Raji (cell line): Measurements from ENCODE around the gene NCF4.

Experiments used
- POLR2A ChIP-seq: IDR thresholded peaks from 2 replicates; pipeline ENCODE4 v1.6.1; 2011; ENCODE audit warnings: low read depth, low read length, control low read depth; ENCODE audit not compliant: insufficient read depth

The NCF4 gene

DNA sequence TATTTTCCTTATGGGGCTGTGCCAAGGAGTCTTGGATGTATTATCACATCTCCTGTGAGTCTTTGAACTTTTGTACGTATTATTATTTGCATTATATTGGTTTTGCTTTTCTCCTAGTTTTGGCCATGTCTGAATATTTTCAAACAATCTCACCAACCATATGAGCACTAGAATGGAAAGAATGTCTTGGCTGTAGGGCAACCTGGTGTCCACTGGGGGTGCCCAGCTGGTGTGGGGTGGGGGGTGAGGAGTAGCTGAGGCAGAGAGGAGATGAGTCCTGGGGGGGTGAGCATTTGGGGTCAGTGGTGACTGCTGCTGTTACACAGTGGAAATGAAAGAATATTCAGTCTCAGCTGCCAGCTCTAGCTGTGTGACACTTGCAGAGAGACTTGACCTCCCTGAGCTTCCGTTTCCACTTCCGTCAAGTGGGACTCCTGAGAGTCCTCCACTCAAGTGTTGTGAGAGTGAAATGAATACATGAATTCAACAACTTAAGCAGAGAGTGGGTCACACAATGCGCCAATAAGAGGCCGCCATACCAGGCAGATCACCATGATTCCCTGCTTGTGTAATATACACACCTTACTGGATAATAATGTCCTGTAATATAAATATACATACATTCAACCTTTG lies 31.3 kb upstream of the NCF4 start:
- TF ChIP-seq POLR2A: no peak

DNA sequence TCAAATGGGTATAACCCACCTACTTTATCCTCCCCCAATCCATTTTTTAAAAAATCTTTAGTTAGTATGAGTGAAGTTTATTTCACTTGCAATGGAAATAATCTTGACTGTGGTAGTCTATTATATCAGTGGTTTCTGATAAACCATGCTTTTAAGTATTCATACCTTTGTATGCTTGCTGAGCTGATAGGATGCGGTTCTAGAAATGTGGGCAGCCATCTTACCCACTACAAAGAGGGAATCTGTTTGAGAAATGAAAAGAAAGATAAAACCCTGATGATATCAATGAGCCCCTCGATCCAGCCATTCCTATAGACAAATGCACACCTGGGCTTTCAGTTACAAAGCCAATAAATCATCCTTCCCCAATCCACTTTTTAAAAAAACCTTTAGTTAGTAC lies 30.2 kb upstream of the NCF4 start:
- no peak for TF ChIP-seq POLR2A

DNA sequence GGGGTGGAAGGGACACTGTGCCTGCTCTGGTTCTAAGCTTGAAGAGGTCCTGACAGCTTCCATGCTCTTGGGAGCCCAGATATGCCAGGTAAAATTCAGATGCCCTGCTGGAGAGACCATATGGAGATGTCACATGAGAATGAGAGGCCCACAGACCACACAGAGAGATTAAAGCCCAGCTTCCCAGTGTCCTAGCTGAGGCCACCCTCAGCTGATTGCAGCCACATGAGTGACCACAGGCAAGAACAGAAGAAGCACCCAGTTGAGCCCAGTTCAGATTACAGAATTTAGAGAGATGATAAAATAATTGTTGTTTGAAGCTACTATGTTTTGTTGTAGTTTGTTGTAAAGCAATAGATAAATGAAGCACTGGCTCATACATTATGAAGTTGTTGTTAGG lies 29.6 kb upstream of the NCF4 start:
- TF ChIP-seq POLR2A: no peak

DNA sequence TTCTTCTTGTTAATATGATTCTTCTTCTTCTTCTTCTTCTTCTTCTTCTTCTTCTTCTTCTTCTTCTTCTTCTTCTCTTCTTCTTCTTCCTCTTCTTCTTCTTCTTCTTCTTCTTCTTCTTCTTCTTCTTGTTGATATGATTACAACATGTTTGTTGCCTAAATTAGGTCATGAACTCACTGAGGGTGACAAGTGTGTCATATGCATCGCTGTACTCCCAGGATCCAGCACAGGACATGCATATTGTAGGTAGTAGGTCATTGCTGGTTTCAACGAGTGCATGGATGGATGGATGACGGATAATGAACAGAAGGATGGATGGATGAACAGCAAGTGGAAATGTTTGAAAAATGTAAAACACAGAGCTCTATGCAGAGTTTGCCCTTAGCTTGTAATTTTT lies 29.1 kb upstream of the NCF4 start:
- TF ChIP-seq POLR2A: no peak

DNA sequence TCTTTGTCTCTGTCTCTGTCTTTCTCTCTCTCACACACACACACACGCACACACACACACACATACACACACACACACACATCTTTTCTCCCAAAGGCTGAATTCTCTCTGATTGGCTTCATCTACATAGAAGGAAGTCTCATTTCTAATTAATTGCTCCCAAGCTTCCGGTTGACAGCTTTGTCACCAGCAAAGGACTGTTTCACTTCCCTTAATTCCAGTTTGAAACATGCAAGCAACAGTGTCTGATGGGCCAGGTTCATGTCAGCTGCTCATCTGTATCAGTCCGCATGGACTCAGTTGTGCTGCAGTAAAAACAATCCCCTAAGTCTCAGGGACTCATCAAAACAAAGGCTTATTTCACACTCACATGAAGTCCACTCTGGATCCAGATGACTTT lies 27.7 kb upstream of the NCF4 start:
- TF ChIP-seq POLR2A: no peak

DNA sequence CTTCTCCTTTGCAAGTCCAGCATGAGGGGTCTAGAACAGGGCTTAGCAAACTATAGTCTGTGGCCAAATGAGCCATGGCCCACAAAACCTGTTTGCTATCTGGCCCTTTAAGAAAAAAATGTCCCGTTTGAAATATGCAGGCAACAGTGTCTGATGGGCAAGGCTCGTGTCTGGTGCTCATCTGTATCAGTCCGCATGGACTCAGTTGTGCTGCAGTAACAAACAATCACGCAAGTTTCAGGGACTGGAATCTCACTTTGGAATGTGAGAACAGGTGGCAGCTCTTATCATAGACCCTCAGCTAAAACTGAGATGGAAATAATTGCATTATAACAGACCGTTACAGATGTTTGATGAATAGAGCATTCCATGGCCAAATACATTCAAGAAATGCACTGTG lies 24.9 kb upstream of the NCF4 start:
- no peak for TF ChIP-seq POLR2A

DNA sequence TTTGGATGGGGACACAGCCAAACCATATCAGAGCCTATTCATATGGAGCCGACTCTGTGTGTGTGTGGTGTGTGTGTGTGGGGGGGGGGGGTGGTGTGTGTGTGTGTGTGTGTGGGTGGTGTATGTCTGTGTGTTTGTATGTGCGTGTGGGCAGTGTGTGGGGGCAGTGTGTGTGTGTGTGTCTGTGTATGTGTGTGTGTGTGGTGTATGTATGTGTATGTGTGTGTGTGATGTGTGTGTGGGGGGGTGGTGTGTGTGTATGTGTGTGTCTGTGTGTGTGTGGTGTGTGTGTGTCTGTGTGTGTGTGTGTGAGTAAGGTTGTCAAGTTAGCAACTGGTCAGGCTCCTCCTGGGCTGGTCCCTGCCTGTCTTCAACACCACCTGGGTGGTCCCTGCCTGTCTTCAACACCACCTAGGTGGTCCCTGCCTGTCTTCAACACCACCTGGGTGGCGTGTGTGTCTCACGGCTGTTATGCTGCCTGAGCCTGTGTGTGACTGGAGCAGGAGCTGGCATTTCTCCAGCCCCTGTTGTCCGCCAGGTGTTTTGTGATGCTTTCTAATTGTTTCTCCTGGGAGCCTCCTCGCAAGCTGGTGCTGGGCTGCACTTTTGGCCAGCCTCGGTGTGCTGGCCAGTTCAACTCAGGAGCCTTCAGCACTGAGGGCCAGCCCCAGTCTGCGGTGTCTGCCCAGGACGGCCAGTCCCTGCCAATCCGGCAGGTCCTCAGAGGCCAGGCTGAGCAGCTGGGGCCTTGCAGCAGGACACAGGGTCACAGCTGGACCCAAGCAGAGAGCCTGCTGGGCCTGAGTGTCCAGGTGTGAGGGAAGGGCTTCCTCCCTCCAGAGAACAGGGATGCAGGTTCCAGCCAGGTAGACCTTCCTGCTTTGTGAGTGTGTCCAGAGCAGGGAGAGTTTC lies 22.4 kb upstream of the NCF4 start:
- no peak for TF ChIP-seq POLR2A

DNA sequence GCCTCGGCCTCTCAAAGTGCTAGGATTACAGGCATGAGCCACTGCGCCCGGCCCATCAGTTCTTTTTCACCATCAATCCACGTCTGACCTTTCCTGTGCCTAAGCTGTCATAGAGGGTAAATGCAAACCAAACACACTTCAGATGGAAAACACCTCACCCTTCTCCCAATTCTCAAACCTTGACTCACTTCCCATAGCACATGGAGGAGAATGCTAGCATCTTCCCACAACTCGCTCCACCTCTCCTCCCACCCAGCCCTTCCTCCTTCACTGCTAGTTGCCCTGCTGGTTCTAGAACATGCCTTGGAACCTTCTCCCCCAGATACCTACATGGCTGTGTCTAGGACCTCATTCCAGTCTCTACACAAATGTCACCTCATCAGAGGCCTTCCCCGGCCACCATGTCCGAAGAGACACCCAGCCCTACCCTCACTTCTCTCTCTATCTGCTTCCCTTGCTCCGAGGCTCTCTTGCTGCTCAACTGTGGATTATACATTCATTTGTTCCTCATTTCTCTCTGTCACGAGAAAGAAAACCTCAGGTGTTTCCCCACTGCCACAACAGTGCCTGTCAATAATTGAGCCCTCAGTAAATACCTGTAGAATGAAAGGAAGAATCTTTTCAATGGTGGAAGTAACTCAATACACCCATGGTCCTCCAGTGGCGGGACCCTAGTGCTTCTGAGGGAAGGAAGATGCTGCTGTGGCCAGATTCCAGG lies 21.3 kb upstream of the NCF4 start:
- no peak for TF ChIP-seq POLR2A

DNA sequence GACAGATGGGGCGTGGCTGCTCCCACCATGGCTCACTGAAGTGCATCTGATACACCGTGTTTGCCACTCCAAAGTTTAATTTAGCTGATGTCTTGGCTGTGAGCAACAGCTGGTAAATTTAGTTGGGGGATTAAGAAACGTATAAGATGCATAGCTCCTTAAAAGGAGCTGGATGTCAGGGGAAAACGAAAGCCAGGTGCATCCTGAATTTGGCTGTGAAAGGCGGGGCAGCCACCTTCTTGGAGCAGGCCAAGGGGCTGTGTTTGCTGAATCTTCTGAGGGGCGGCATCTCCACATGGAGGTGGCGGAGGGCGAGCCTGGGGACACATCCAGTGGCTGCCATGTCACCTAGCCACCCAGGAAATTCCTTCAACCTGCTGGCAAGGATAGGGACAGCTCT lies 20.7 kb upstream of the NCF4 start:
- TF ChIP-seq POLR2A: no peak

DNA sequence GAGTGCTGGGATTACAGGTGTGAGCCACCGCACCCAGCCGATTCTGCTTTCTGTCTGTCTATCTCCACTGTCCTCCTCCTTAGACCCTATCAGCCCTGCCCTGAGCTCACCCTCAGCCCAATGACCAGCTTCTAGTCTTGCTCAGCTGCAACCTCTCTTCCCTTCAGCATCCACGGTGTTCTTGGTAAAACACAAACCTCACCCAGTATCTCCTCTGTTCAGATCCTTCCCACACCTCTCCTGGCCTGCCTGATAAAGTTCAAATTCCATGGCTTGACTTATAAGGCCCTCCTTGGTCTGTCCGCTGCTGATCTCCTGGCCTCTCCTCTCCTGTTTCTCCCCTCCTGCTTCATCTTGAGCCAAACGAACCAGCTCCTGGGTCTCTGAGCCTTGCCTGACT lies 14.5 kb upstream of the NCF4 start:
- no peak for TF ChIP-seq POLR2A

DNA sequence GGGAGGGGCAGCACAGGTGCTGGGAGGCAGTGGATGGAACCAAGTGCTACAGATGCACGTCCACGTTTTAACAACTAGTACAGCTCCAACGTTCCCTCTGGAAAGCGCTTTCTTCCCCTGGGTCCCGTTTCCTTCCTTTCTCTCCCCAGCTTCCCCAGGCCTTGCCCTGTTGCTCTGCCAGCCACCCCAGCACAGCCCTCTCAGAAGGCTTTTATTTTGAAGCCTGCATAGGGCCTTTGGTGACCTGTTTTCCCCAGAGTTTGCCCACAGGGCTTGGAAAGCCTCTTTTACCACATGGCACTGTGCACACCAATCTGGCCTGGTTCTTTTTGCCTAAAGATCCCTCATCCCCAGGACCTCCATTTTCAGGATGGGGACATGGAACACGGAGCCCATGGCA lies 13.9 kb upstream of the NCF4 start:
- TF ChIP-seq POLR2A: no peak

DNA sequence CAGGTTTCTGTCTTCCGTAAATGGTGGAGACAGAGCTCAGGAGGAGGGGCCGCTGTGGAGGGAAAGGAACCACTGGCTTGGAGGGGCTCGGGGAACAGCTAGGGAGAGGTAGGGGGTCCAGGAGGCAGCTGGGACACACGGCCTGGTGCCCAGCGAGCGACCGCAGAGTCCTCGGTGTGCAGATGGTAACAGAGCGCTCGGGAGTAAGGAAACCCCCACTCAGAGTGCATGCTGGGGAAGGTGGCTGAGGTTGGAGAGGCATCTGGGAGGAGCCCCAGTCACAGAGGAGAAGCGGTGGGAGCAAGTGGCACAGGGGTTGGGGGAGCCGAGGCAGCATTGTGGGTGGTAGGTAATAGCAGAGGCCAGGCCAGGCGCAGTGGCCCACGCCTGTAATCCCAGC lies 10.8 kb upstream of the NCF4 start:
- no peak for TF ChIP-seq POLR2A

DNA sequence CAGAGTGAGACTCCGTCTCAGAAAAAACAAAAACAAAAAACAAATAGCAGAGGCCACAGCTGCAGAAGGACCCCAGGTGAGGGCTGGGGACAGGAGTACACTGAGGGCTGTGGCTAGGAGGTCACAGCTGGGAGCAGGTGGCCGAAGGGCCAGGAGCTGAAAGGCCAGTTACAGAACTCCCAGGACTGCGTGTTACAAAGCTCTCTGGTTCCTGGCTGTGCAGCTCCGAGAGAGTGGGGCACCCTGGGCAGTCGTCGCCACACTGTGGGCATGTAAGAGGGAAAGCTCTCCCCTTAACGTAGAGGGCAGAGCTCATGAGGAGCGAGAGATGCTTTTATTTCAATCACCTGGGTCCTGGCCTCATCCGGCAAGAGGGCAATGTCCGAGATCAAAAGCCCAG lies 10.1 kb upstream of the NCF4 start:
- TF ChIP-seq POLR2A: no peak

DNA sequence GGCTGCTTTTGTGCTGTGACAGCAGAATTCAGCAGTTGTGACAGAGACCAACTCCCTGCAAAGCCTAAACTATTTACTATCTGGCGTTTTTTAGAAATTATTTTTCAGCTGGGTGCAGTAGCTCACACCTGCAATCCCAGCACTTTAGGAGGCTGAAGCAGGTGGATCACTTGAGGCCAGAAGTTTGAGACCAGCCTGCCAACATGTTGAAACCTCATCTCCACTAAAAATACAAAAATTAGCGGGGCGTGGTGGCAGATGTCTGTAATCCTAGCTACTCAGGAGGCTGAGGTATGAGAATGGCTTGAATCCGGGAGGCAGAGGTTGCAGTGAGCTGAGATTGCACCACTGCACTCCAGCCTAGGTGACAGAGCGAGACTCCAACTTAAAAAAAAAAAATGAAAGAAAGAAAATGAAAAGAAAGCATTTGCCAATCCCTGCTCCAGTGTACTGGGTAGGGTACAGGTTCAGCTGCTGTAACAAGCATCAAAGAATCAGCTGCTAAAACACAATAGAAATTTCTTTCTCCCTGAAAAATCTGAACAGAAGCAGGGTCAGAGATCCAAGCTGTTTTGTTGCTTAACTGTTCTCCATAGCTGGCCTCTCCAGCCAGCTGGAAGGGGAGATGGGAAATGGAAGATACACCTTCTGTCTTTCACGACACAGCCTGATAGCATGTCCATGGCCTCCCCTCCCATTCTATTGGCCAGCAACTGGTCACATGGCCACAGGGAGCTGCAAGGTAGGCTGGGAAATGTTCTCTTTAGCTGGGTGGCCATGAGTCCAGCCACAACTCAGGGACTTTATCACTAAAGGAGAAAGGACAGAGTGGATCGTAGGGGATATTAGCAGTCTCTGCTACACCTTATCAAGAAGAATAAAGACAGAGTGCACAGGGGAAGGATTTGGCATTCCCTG lies 8.5 kb upstream of the NCF4 start:
- TF ChIP-seq POLR2A: no peak
